GM12873 (cell line): ENCODE data around the gene TXNL1.

Experiments
- CTCF ChIP-seq: IDR thresholded peaks from 2 replicates; pipeline ENCODE4 v1.5.1; 2012; ENCODE audit warnings: low read depth, mild to moderate bottlenecking, moderate library complexity, low read length, control low read depth; ENCODE audit not compliant: insufficient read depth; ENCODE audit errors: missing control alignments

TXNL1 gene

GRCh38 chr18:56576826-56577573 is 61.4 kb downstream of the TXNL1 start:
- no peak for TF ChIP-seq CTCF

- TF ChIP-seq CTCF, result peak; percentile 50
Measured at GRCh38 chr18:56575819-56576663, 62.4 kb downstream of the TXNL1 start.

DNA sequence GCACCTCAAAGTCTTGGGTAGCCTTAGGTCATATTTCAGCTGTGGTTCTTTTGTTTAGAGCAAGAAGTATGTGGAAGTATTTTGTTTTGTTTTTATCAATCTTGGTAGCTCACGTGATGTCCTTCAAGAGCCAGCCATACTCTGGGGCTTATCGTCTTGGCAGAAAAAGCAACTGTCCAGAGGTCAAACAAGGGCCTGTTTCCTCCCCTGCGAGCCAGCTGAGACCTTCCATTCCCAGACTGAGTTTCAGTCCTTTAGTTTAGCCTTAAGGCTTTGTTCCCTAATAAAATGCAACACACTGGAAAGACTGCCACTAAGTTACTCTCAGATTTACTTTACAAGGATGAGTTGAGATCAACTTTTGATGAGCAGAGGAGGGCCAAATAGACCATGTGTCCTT is 63.5 kb downstream of the TXNL1 start:
- TF ChIP-seq CTCF, result no peak

GRCh38 chr18:56570978-56571377 is 67.4 kb downstream of the TXNL1 start:
- TF ChIP-seq CTCF, result no peak

DNA sequence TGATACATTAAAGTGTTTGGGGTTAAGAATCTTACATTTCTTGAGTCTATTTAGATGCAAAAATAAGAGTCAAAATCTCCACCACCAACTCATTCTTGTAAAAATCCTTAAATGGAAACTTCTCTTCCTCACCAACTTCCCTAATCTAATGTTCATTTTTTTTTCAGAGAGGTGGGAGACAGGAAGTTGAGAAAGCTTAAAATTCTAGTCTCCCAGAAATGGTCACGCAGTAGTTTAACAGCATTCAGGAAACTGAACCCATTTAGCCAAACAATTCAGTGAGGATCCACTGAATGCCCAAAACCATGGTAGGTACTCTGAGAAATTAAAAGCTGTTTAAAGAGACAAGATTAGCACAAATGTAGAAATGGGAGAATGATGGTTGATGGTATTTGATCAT is 69.0 kb downstream of the TXNL1 start:
- no peak for TF ChIP-seq CTCF

GRCh38 chr18:56568986-56569385 is 69.4 kb downstream of the TXNL1 start:
- TF ChIP-seq CTCF, result no peak

- TF ChIP-seq CTCF, result no peak
Measured at GRCh38 chr18:56565551-56566345, 72.6 kb downstream of the TXNL1 start.
